Endodermal cell (in vitro differentiated cells): ENCODE results near the gene ARHGEF12. TPM values are rescaled to one million over a fixed set of nuclear protein-coding genes. Genes with fewer than 3 reads are reported as not detected.

Source experiments
- DNase-seq: peaks from one replicate; pipeline ENCODE4 v3.0.0-alpha.2; 2017
- H3K27ac ChIP-seq: 2 replicates; pipeline ENCODE4 v1.5.1; 2013; ENCODE audit warnings: mild to moderate bottlenecking, low read depth, low read length, moderate library complexity
- H3K27me3 ChIP-seq: 2 replicates; pipeline ENCODE4 v1.6.1; 2013; ENCODE audit warnings: mild to moderate bottlenecking, low read length, moderate library complexity; ENCODE audit not compliant: insufficient read depth, control insufficient read depth, poor library complexity, severe bottlenecking
- H3K36me3 ChIP-seq: 2 replicates; pipeline ENCODE4 v1.7.0; 2013; ENCODE audit warnings: mild to moderate bottlenecking, low read length, moderate library complexity; ENCODE audit not compliant: control insufficient read depth, insufficient read depth
- H3K4me1 ChIP-seq: one replicate; pipeline ENCODE4 v1.7.0; 2013; ENCODE audit warnings: low read length; ENCODE audit not compliant: control insufficient read depth, insufficient read depth
- H3K4me3 ChIP-seq: 2 replicates; pipeline ENCODE4 v1.5.1; 2013; ENCODE audit warnings: mild to moderate bottlenecking, low read length, moderate library complexity
- H3K9ac ChIP-seq: 2 replicates; pipeline ENCODE4 v1.6.1; 2013; ENCODE audit warnings: mild to moderate bottlenecking, low read length, moderate library complexity; ENCODE audit not compliant: poor library complexity, severe bottlenecking; ENCODE audit errors: extremely low read depth
- H3K9me3 ChIP-seq: 2 replicates; pipeline ENCODE4 v1.6.1; 2013; ENCODE audit warnings: mild to moderate bottlenecking, low read length, moderate library complexity; ENCODE audit not compliant: control insufficient read depth
- H3K27ac Mint-ChIP-seq: 2 replicates; pipeline ENCODE4 v1.8.0; 2020; ENCODE audit warnings: mixed read lengths
- H3K27me3 Mint-ChIP-seq: 2 replicates; pipeline ENCODE4 v1.8.0; 2021; ENCODE audit warnings: mild to moderate bottlenecking, mixed read lengths; ENCODE audit not compliant: insufficient read depth
- H3K36me3 Mint-ChIP-seq: 2 replicates; pipeline ENCODE4 v1.8.0; 2020; ENCODE audit warnings: low read depth, mixed read lengths
- H3K4me1 Mint-ChIP-seq: 2 replicates; pipeline ENCODE4 v1.8.0; 2020; ENCODE audit warnings: mixed read lengths
- H3K4me3 Mint-ChIP-seq: 2 replicates; pipeline ENCODE4 v1.8.0; 2020; ENCODE audit warnings: mild to moderate bottlenecking, moderate library complexity, mixed read lengths
- H3K9me3 Mint-ChIP-seq: 2 replicates; pipeline ENCODE4 v1.8.0; 2020; ENCODE audit warnings: mild to moderate bottlenecking, mixed read lengths
- CTCF ChIP-seq: fragments of 200-600 bp; sonication (generic); conservative IDR thresholded peaks from 2 replicates; pipeline ENCODE4 v1.5.0; 2021; ENCODE audit warnings: antibody characterized with exemption, mild to moderate bottlenecking
- WGBS, 2 experiments: methylation state at CpG; one replicate each; pipeline versions ENCODE4 v1.1.5 to v1.1.7; 2013; ENCODE audit warnings: missing lambda C conversion rate in 2 of 2, mixed read lengths in 1 of 2; ENCODE audit not compliant: insufficient coverage in 1 of 2, insufficient read length in 1 of 2; 5-methylcytosine and 5-hydroxymethylcytosine counted together
- total RNA-seq, 2 donors: library from RNA; stranded (reverse); fragmentation: NEBNext Ultra II Directional in 1 of 2; extraction: Animal tissue kit (Norgen Biotek cat#: 25700) in 1 of 2; gene quantifications; 2 replicates in 1 of 2; 3 replicates in 1 of 2; pipeline ENCODE4 v1.2.1, GENCODE V29; 2021

The ARHGEF12 gene
- total RNA-seq, 2 donors from 2014 or later, result 35.3 to 38.7 TPM

GRCh38 chr11:120314861-120315260 lies 21.4 kb upstream of the ARHGEF12 start:
- H3K9me3 ChIP-seq, result no peaks in the 10 kb centered on the region
- Mint-ChIP-seq H3K4me3 (no peak overlapping the region), H3K27me3 (peaks cover 9% of the 10 kb centered on the region), H3K36me3 (no peaks in the 10 kb centered on the region), H3K4me1 (peaks cover 19% of the 10 kb centered on the region), H3K27ac (no peak overlapping the region), H3K9me3 (no peaks in the 10 kb centered on the region)
- no peak for TF ChIP-seq CTCF
- H3K36me3 ChIP-seq, result no peaks in the 10 kb centered on the region
- no peaks in the 10 kb centered on the region for H3K27me3 ChIP-seq
- H3K27ac ChIP-seq, result no peak overlapping the region
- H3K9ac ChIP-seq, result no peak overlapping the region
- H3K4me3 ChIP-seq, result no peak overlapping the region
- H3K4me1 ChIP-seq, result peaks cover 8% of the 10 kb centered on the region
- DNase-seq, result no peak
- 68 to 82% methylated on average over 2 to 3 of the region's 3 CpGs for WGBS, 2 experiments

GRCh38 chr11:120316880-120317688 lies 19.1 kb upstream of the ARHGEF12 start:
- Mint-ChIP-seq H3K27ac (no peak overlapping the region), H3K36me3 (no peaks in the 10 kb centered on the region), H3K4me3 (peak overlapping the region; percentile 27), H3K9me3 (no peaks in the 10 kb centered on the region), H3K27me3 (peaks cover 9% of the 10 kb centered on the region), H3K4me1 (peaks cover 19% of the 10 kb centered on the region)
- 61 to 64% methylated on average over 3 to 7 of the region's 8 CpGs for WGBS, 2 experiments
- TF ChIP-seq CTCF, result no peak
- H3K36me3 ChIP-seq, result no peaks in the 10 kb centered on the region
- H3K27ac ChIP-seq, result no peak overlapping the region
- peaks cover 8% of the 10 kb centered on the region for H3K4me1 ChIP-seq
- peak; percentile 84 for DNase-seq
- no peaks in the 10 kb centered on the region for H3K27me3 ChIP-seq
- H3K4me3 ChIP-seq, result no peak overlapping the region
- H3K9ac ChIP-seq, result no peak overlapping the region
- no peaks in the 10 kb centered on the region for H3K9me3 ChIP-seq

GRCh38 chr11:120317689-120318480 lies 18.3 kb upstream of the ARHGEF12 start:
- H3K36me3 Mint-ChIP-seq, result no peaks in the 10 kb centered on the region
- no peak overlapping the region for H3K27ac Mint-ChIP-seq
- no peak for TF ChIP-seq CTCF
- peak; percentile 29 for DNase-seq
- Histone ChIP-seq H3K27ac (no peak overlapping the region), H3K36me3 (no peaks in the 10 kb centered on the region), H3K9me3 (no peaks in the 10 kb centered on the region), H3K9ac (no peak overlapping the region), H3K27me3 (no peaks in the 10 kb centered on the region), H3K4me1 (peaks cover 8% of the 10 kb centered on the region), H3K4me3 (no peak overlapping the region)
- H3K4me3 Mint-ChIP-seq, result no peak overlapping the region
- 97% methylated on average over 6 to 10 of the region's 10 CpGs for WGBS, 2 experiments
- H3K27me3 Mint-ChIP-seq, result peaks cover 9% of the 10 kb centered on the region
- no peaks in the 10 kb centered on the region for H3K9me3 Mint-ChIP-seq
- peaks cover 19% of the 10 kb centered on the region for H3K4me1 Mint-ChIP-seq
